Keratinocyte (primary cell): ENCODE data around the gene PATL2.

Experiments
- EZH2 ChIP-seq: IDR thresholded peaks from one replicate; pipeline ENCODE4 v1.6.1; 2012; ENCODE audit warnings: inconsistent platforms, mild to moderate bottlenecking, low read length, moderate library complexity
- TF ChIP-seq, protein P1 (sequence below), 3 experiments: IDR thresholded peaks in 1 of 3; conservative IDR thresholded peaks in 1 of 3; optimal IDR thresholded peaks in 1 of 3; 2 replicates in 2 of 3; 3 replicates in 1 of 3; pipeline versions ENCODE3 to v1.5.1; 2011; ENCODE audit warnings: low read length in 3 of 3, mild to moderate bottlenecking in 3 of 3, moderate library complexity in 2 of 3, control low read depth in 1 of 3, inconsistent platforms in 1 of 3; ENCODE audit not compliant: insufficient read depth in 2 of 3; ENCODE audit errors: extremely low read depth in 1 of 3

GRCh38 chr15:44647637-44648036 is 63.5 kb downstream of the PATL2 start:
- TF ChIP-seq, protein P1, sequence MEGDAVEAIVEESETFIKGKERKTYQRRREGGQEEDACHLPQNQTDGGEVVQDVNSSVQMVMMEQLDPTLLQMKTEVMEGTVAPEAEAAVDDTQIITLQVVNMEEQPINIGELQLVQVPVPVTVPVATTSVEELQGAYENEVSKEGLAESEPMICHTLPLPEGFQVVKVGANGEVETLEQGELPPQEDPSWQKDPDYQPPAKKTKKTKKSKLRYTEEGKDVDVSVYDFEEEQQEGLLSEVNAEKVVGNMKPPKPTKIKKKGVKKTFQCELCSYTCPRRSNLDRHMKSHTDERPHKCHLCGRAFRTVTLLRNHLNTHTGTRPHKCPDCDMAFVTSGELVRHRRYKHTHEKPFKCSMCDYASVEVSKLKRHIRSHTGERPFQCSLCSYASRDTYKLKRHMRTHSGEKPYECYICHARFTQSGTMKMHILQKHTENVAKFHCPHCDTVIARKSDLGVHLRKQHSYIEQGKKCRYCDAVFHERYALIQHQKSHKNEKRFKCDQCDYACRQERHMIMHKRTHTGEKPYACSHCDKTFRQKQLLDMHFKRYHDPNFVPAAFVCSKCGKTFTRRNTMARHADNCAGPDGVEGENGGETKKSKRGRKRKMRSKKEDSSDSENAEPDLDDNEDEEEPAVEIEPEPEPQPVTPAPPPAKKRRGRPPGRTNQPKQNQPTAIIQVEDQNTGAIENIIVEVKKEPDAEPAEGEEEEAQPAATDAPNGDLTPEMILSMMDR (optimal IDR thresholded peaks at IDR 0.05 in 1 of 3, IDR thresholded peaks at IDR 0.05 in 1 of 3, conservative IDR thresholded peaks at IDR 0.05 in 1 of 3; ENCODE audit: extremely low read depth in 1 of 3, insufficient read depth in 2 of 3, low read length in 3 of 3), result no peak
- no peak for TF ChIP-seq EZH2
